ENCODE results near the gene CAMK2G.

GRCh38 chr10:73891540-73891939 is 17.2 kb upstream of the CAMK2G start:
- TF ChIP-seq, protein P1, sequence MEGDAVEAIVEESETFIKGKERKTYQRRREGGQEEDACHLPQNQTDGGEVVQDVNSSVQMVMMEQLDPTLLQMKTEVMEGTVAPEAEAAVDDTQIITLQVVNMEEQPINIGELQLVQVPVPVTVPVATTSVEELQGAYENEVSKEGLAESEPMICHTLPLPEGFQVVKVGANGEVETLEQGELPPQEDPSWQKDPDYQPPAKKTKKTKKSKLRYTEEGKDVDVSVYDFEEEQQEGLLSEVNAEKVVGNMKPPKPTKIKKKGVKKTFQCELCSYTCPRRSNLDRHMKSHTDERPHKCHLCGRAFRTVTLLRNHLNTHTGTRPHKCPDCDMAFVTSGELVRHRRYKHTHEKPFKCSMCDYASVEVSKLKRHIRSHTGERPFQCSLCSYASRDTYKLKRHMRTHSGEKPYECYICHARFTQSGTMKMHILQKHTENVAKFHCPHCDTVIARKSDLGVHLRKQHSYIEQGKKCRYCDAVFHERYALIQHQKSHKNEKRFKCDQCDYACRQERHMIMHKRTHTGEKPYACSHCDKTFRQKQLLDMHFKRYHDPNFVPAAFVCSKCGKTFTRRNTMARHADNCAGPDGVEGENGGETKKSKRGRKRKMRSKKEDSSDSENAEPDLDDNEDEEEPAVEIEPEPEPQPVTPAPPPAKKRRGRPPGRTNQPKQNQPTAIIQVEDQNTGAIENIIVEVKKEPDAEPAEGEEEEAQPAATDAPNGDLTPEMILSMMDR (IDR thresholded peaks at IDR 0.05): no peak
- no peak for TF ChIP-seq POLR2A (IDR thresholded peaks at IDR 0.05)

Data from heart left ventricle (tissue), 13 donors.